H1 (cell line): Measurements from ENCODE around the gene LIF. TPM values are rescaled to one million over a fixed set of nuclear protein-coding genes. Genes with fewer than 3 reads are reported as not detected.
A peak's percentile ranks its signal among the peaks of the same experiment; 100 is the strongest.

Experiments
- CTCF ChIA-PET: fragments of 300-600 bp; sonication (Branson Sonifier 250); formaldehyde crosslinking; loops from one replicate; lab custom pipeline; 2021; ENCODE audit not compliant: partially characterized antibody; lab: Charles Lee
- POLR2A ChIA-PET: fragments of 300-600 bp; sonication (Branson Sonifier 250); formaldehyde crosslinking; loops from one replicate; lab custom pipeline; 2021; ENCODE audit warnings: inconsistent platforms; ENCODE audit not compliant: partially characterized antibody; lab: Charles Lee
- DNase-seq, 2 experiments: peaks; one replicate each; pipeline versions ENCODE4 v3.0.0 to v3.0.0-alpha.2; 2010 to 2022; ENCODE audit warnings: low spot score in 2 of 2, low read depth in 1 of 2, mixed read lengths in 1 of 2
- FAIRE-seq: peaks from 2 replicates; lab custom pipeline; 2011; peaks lifted over from hg19 to GRCh38; lab: Jason Lieb, UNC
- H2AFZ ChIP-seq: 2 replicates; pipeline ENCODE4 v1.8.1; 2012; ENCODE audit warnings: low read length, inconsistent platforms
- H2AK5ac ChIP-seq: 2 replicates; pipeline ENCODE4 v1.6.1; 2013; ENCODE audit warnings: low read depth, low read length
- H2BK120ac ChIP-seq: replicated peaks from 2 replicates; pipeline ENCODE3; 2013; ENCODE audit warnings: low read depth, low read length, inconsistent platforms
- H2BK12ac ChIP-seq: 2 replicates; pipeline ENCODE4 v1.6.1; 2013; ENCODE audit warnings: low read depth, low read length
- H2BK15ac ChIP-seq: 2 replicates; pipeline ENCODE4 v1.6.1; 2013; ENCODE audit warnings: low read length
- H2BK20ac ChIP-seq: 2 replicates; pipeline ENCODE4 v1.6.1; 2013; ENCODE audit warnings: low read length
- H2BK5ac ChIP-seq: 2 replicates; pipeline ENCODE4 v1.6.1; 2013; ENCODE audit warnings: low read depth, low read length
- H3K14ac ChIP-seq: 2 replicates; pipeline ENCODE4 v1.6.1; 2013; ENCODE audit warnings: inconsistent platforms; ENCODE audit not compliant: insufficient read length
- H3K18ac ChIP-seq: 2 replicates; pipeline ENCODE4 v1.6.1; 2013; ENCODE audit warnings: low read length; ENCODE audit errors: extremely low read depth
- H3K23ac ChIP-seq: 2 replicates; pipeline ENCODE4 v1.6.1; 2013; ENCODE audit warnings: inconsistent platforms; ENCODE audit not compliant: insufficient read length
- H3K23me2 ChIP-seq: 2 replicates; pipeline ENCODE4 v1.6.1; 2013; ENCODE audit warnings: low read depth, low read length
- H3K27ac ChIP-seq: 2 replicates; pipeline ENCODE4 v1.6.1; 2011; ENCODE audit warnings: low read depth, low read length, inconsistent platforms
- H3K27me3 ChIP-seq, 4 experiments: replicated peaks in 1 of 4; 1 replicate in 1 of 4; 2 replicates in 3 of 4; pipeline versions ENCODE4 v1.6.1 to v1.8.1; 2011 to 2013; ENCODE audit warnings: low read length in 3 of 4, mild to moderate bottlenecking in 3 of 4, inconsistent platforms in 2 of 4, mixed read lengths in 2 of 4, moderate library complexity in 1 of 4; ENCODE audit not compliant: control insufficient read depth in 3 of 4, insufficient read depth in 3 of 4; ENCODE audit errors: extremely low read depth in 1 of 4
- H3K36me3 ChIP-seq, 4 experiments: 2 replicates each; pipeline versions ENCODE4 v1.6.1 to v1.8.1; 2011 to 2013; ENCODE audit warnings: mild to moderate bottlenecking in 4 of 4, low read length in 3 of 4, moderate library complexity in 2 of 4, control low read depth in 1 of 4, inconsistent platforms in 1 of 4; ENCODE audit not compliant: insufficient read depth in 4 of 4, control insufficient read depth in 2 of 4
- H3K4ac ChIP-seq: replicated peaks from 2 replicates; pipeline ENCODE3; 2013; ENCODE audit warnings: low read length, low read depth, mixed read lengths, inconsistent platforms; ENCODE audit not compliant: insufficient read length
- H3K4me1 ChIP-seq, 4 experiments: replicated peaks in 1 of 4; 1 replicate in 1 of 4; 2 replicates in 3 of 4; pipeline versions ENCODE4 v1.6.1 to v1.8.1; 2011 to 2013; ENCODE audit warnings: low read length in 3 of 4, inconsistent platforms in 2 of 4, mixed read lengths in 1 of 4; ENCODE audit not compliant: insufficient read depth in 4 of 4, control insufficient read depth in 3 of 4
- H3K4me2 ChIP-seq, 2 experiments: 2 replicates each; pipeline versions ENCODE4 v1.6.1 to v1.8.1; 2011 to 2013; ENCODE audit warnings: low read depth in 2 of 2, low read length in 2 of 2, control low read depth in 1 of 2, inconsistent platforms in 1 of 2, mild to moderate bottlenecking in 1 of 2; ENCODE audit not compliant: insufficient read depth in 1 of 2
- H3K4me3 ChIP-seq, 4 experiments: fragments of 200-600, 300-600 bp in 1 of 4; sonication (generic), shearing (Covaris generic), sonication (Bioruptor Twin) in 1 of 4; 2 replicates each; pipeline versions ENCODE4 v1.5.1 to v1.8.1; 2011 to 2016; ENCODE audit warnings: low read length in 4 of 4, low read depth in 3 of 4, control low read depth in 2 of 4, inconsistent platforms in 2 of 4, mild to moderate bottlenecking in 2 of 4, mixed read lengths in 1 of 4, moderate library complexity in 1 of 4; ENCODE audit not compliant: insufficient read depth in 2 of 4; ENCODE audit errors: extremely low read depth in 1 of 4
- H3K56ac ChIP-seq: replicated peaks from 2 replicates; pipeline ENCODE3; 2013; ENCODE audit warnings: low read depth, mild to moderate bottlenecking, mixed read lengths, low read length, inconsistent platforms; ENCODE audit not compliant: insufficient read length
- H3K79me1 ChIP-seq: 2 replicates; pipeline ENCODE4 v1.6.1; 2013; ENCODE audit warnings: low read depth, low read length, control low read depth
- H3K79me2 ChIP-seq, 2 experiments: 2 replicates each; pipeline versions ENCODE4 v1.6.1 to v1.8.1; 2012 to 2013; ENCODE audit warnings: low read length in 2 of 2, mild to moderate bottlenecking in 2 of 2, inconsistent platforms in 1 of 2; ENCODE audit not compliant: insufficient read depth in 2 of 2, control insufficient read depth in 1 of 2
- H3K9ac ChIP-seq, 4 experiments: replicated peaks in 1 of 4; 1 replicate in 1 of 4; 2 replicates in 3 of 4; pipeline versions ENCODE4 v1.6.1 to v1.8.1; 2011 to 2013; ENCODE audit warnings: low read depth in 3 of 4, low read length in 3 of 4, control low read depth in 2 of 4, mild to moderate bottlenecking in 2 of 4, moderate library complexity in 2 of 4, inconsistent platforms in 1 of 4; ENCODE audit errors: extremely low read depth in 1 of 4
- H3K9me3 ChIP-seq, 2 experiments: 2 replicates each; pipeline versions ENCODE4 v1.6.1 to v1.8.1; 2012 to 2013; ENCODE audit warnings: mild to moderate bottlenecking in 2 of 2, moderate library complexity in 2 of 2, control low read depth in 1 of 2, inconsistent platforms in 1 of 2, low read depth in 1 of 2, low read length in 1 of 2, mixed read lengths in 1 of 2; ENCODE audit not compliant: insufficient read depth in 2 of 2
- H4K20me1 ChIP-seq, 2 experiments: replicated peaks in 1 of 2; 2 replicates each; pipeline versions ENCODE3 to v1.8.1; 2011 to 2013; ENCODE audit warnings: inconsistent platforms in 2 of 2, low read length in 2 of 2, mild to moderate bottlenecking in 1 of 2; ENCODE audit not compliant: insufficient read depth in 2 of 2, control insufficient read depth in 1 of 2
- H4K5ac ChIP-seq: 2 replicates; pipeline ENCODE4 v1.6.1; 2013; ENCODE audit warnings: low read length, low read depth, mixed read lengths, inconsistent platforms; ENCODE audit not compliant: insufficient read length
- H4K8ac ChIP-seq: 2 replicates; pipeline ENCODE4 v1.8.0; 2013; ENCODE audit warnings: mild to moderate bottlenecking, moderate library complexity, low read length, inconsistent platforms; ENCODE audit not compliant: insufficient read depth; ENCODE audit errors: extremely low read depth
- H4K91ac ChIP-seq: replicated peaks from 2 replicates; pipeline ENCODE3; 2013; ENCODE audit warnings: low read length, mixed read lengths, inconsistent platforms; ENCODE audit not compliant: insufficient read length
- FOSL1 ChIP-seq: IDR thresholded peaks from 2 replicates; pipeline ENCODE4 v1.6.1; 2011; ENCODE audit warnings: mild to moderate bottlenecking, low read depth, low read length, moderate library complexity; ENCODE audit not compliant: insufficient read depth
- GTF2F1 ChIP-seq: IDR thresholded peaks from 2 replicates; pipeline ENCODE4 v1.6.1; 2012; ENCODE audit warnings: low read depth, low read length, improper control_type of control experiment, borderline replicate concordance
- SIRT6 ChIP-seq: IDR thresholded peaks from one replicate; pipeline ENCODE4 v1.7.1; 2012; ENCODE audit warnings: low read length, inconsistent platforms
- TBP ChIP-seq: IDR thresholded peaks from 2 replicates; pipeline ENCODE4 v1.6.1; 2011; ENCODE audit warnings: low read depth, low read length, improper control_type of control experiment
- WGBS, 2 experiments: shearing (Covaris generic) in 1 of 2; methylation state at CpG; one replicate each; pipeline versions ENCODE4 v1.1.6 to v1.1.7; 2013 to 2015; ENCODE audit warnings: low lambda C conversion rate in 2 of 2, mixed read lengths in 2 of 2, inconsistent platforms in 1 of 2, low coverage in 1 of 2, missing lambda C conversion rate in 1 of 2; ENCODE audit not compliant: insufficient replicate concordance in 2 of 2, insufficient coverage in 1 of 2, insufficient read length in 1 of 2; ENCODE audit errors: extremely low coverage in 1 of 2, missing lambda C conversion rate in 1 of 2; 5-methylcytosine and 5-hydroxymethylcytosine counted together
- polyA plus RNA-seq, 7 experiments: library from polyadenylated mRNA; depleted of rRNA in 3 of 7; stranded (reverse) in 5 of 7; unstranded in 2 of 7; fragments of >200 nt in 5 of 7; fragments of 200-250 nt in 2 of 7; gene quantifications; 1 replicate in 5 of 7; 2 replicates in 1 of 7; 4 replicates in 1 of 7; pipeline versions ENCODE4 v1.2.1 to v1.2.3, GENCODE V29; 2011 to 2013; ENCODE audit warnings: missing spikeins in 2 of 7, mixed read lengths in 2 of 7
- total RNA-seq: library from RNA; stranded (reverse); fragmentation: NEBNext Ultra II Directional; extraction: Animal tissue kit (Norgen Biotek cat#: 25700); gene quantifications from 2 replicates; pipeline ENCODE4 v1.2.1, GENCODE V29; 2021

Gene LIF
- total and polyA plus RNA-seq, 2 of the 8 experiments (the other 6 are each of a cell fraction or from before 2014, with no cell fraction given) = 3.3 to 3.5 TPM

GRCh38 chr22:30290342-30291057 is 43.9 kb upstream of the LIF start:
- peak overlapping the region; percentile 92; the same call in 1 of the 2 replicates for H2BK15ac ChIP-seq
- H3K4me2 ChIP-seq = peak overlapping the region; percentile 82 to 89
- H4K20me1 ChIP-seq = peaks cover 0 to 4% of the 10 kb centered on the region in 2 experiments
- no peak overlapping the region for H2BK120ac ChIP-seq
- peak overlapping the region; percentile 32; the same call in 1 of the 2 replicates for H3K18ac ChIP-seq
- no peaks in the 10 kb centered on the region for H3K79me1 ChIP-seq
- H3K56ac ChIP-seq = no peak overlapping the region
- FAIRE-seq = no peak
- H3K9me3 ChIP-seq = no peaks in the 10 kb centered on the region
- peak overlapping the region in 3 of 4 experiments; percentile 58 to 70 (median 69); a peak in 4 of 8 replicates for H3K4me3 ChIP-seq
- no peak overlapping the region for H3K14ac ChIP-seq
- CTCF ChIA-PET = interaction anchor here (0.6 to 9.1 kb wide), 8 partner anchors 12 to 503 kb away, joined by 3 to 203 read pairs (median 15); partner anchors contain the start of gene TBC1D10A
- H3K23ac ChIP-seq = no peak overlapping the region
- no peak overlapping the region for H2AK5ac ChIP-seq
- no peak overlapping the region for H4K91ac ChIP-seq
- H2BK20ac ChIP-seq = peak overlapping the region; percentile 80; the same call in 1 of the 2 replicates
- no peak overlapping the region for H3K27ac ChIP-seq
- no peak overlapping the region for H2AFZ ChIP-seq
- H3K4ac ChIP-seq = no peak overlapping the region
- no peaks in the 10 kb centered on the region for H3K27me3 ChIP-seq
- H2BK12ac ChIP-seq = no peak overlapping the region
- no peaks in the 10 kb centered on the region for H3K79me2 ChIP-seq
- no peaks in the 10 kb centered on the region for H3K36me3 ChIP-seq
- H2BK5ac ChIP-seq = peak overlapping the region; percentile 32; the same call in 1 of the 2 replicates
- H3K23me2 ChIP-seq = peaks cover 12% of the 10 kb centered on the region; the same call in 1 of the 2 replicates
- peaks cover 0 to 19% (median 14%) of the 10 kb centered on the region in 4 experiments; a peak in 6 of 7 replicates for H3K4me1 ChIP-seq
- 66% methylated on average over 3 of the region's 3 CpGs; no CpG with 5 or more reads in 1 of the 2 experiments for WGBS, 2 experiments
- peak overlapping the region; percentile 53; the same call in 1 of the 2 replicates for H4K8ac ChIP-seq
- H3K9ac ChIP-seq = no peak overlapping the region
- DNase-seq = no peak
- no peak overlapping the region for H4K5ac ChIP-seq
- TF ChIP-seq SIRT6 = no peak
- no peak for TF ChIP-seq FOSL1
- TF ChIP-seq TBP = no peak
- no peak for TF ChIP-seq GTF2F1
- POLR2A ChIA-PET = interaction anchor here (1.3 to 3.8 kb wide), 4 partner anchors 7 to 154 kb away, joined by 3 to 17 read pairs (median 8); partner anchors contain the start of genes CCDC157 and SF3A1
